Liver (tissue), 3 donors: ENCODE data around the gene OR4A15.

Source experiments
- HNF4A ChIP-seq, 2 donors: conservative IDR thresholded peaks; 2 replicates each; pipeline ENCODE4 v1.6.1; 2016; ENCODE audit warnings: antibody characterized with exemption in 2 of 2, mild to moderate bottlenecking in 2 of 2
- HNF4G ChIP-seq: IDR thresholded peaks from 2 replicates; pipeline ENCODE4 v1.6.1; 2016; ENCODE audit warnings: antibody characterized with exemption
- JUND ChIP-seq, 2 donors: IDR thresholded peaks; 2 replicates each; pipeline ENCODE4 v1.6.1; 2016; ENCODE audit warnings: antibody characterized with exemption in 2 of 2
- TF ChIP-seq, protein P1 (sequence below): fragments of 150-350 bp; IDR thresholded peaks from 2 replicates; pipeline ENCODE4 v1.5.1; 2017; ENCODE audit warnings: improper control_type of control experiment, low read depth, low read length; ENCODE audit not compliant: missing input control
- donor health status: healthy.
- donor health status: healthy.

DNA sequence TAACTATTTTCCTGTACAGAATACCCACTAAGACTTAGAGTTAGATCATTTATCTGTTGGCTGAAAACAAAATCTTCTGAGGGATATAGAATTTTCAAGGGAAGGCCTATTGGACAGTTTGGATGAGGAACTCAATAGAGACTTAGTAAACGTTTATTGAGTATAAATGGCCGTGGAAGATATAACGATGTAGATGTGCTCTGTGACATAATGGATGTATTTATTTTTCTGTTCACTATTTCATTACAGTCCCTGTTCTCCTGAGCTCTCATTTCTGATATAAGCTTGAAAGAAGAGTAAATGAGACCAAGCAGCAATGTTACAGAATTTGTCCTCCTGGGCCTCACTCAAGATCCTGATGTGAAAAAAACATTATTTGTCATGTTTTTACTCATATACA lies 24.9 kb upstream of the OR4A15 start, which contains the start of gene OR4A16:
- TF ChIP-seq, protein P1, sequence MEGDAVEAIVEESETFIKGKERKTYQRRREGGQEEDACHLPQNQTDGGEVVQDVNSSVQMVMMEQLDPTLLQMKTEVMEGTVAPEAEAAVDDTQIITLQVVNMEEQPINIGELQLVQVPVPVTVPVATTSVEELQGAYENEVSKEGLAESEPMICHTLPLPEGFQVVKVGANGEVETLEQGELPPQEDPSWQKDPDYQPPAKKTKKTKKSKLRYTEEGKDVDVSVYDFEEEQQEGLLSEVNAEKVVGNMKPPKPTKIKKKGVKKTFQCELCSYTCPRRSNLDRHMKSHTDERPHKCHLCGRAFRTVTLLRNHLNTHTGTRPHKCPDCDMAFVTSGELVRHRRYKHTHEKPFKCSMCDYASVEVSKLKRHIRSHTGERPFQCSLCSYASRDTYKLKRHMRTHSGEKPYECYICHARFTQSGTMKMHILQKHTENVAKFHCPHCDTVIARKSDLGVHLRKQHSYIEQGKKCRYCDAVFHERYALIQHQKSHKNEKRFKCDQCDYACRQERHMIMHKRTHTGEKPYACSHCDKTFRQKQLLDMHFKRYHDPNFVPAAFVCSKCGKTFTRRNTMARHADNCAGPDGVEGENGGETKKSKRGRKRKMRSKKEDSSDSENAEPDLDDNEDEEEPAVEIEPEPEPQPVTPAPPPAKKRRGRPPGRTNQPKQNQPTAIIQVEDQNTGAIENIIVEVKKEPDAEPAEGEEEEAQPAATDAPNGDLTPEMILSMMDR, result no peak
- TF ChIP-seq JUND (IDR thresholded peaks at IDR 0.05), result no peak
- TF ChIP-seq HNF4G, result no peak
- TF ChIP-seq HNF4A (conservative IDR thresholded peaks at IDR 0.05), result no peak
